Activated CD4-positive, alpha-beta T cell treated with anti-CD3 and anti-CD28 coated beads, Interleukin-2, amount 10 ng/mL, durations not matched to agents 24 days and 14 days (primary cell): Measurements from ENCODE around the gene METTL26. TPM values are rescaled to one million over a fixed set of nuclear protein-coding genes. Genes with fewer than 3 reads are reported as not detected.
"Not testable (repeated sequence)": the region's sequence is repeated elsewhere in the genome, so short reads cannot be mapped to it uniquely, and the experiment has no call there.

ENCODE experiments used
- DNase-seq: peaks from one replicate; pipeline ENCODE4 v3.0.0; 2022
- H3K27ac Mint-ChIP-seq: one replicate; pipeline ENCODE4 v1.8.0; 2022; ENCODE audit warnings: mild to moderate bottlenecking, mixed read lengths
- H3K27me3 Mint-ChIP-seq: one replicate; pipeline ENCODE4 v1.8.0; 2022; ENCODE audit warnings: mixed read lengths
- H3K36me3 Mint-ChIP-seq: one replicate; pipeline ENCODE4 v1.8.0; 2022; ENCODE audit warnings: low read depth, mild to moderate bottlenecking, mixed read lengths
- H3K4me1 Mint-ChIP-seq: one replicate; pipeline ENCODE4 v1.8.0; 2021; ENCODE audit warnings: mixed read lengths
- H3K4me3 Mint-ChIP-seq: one replicate; pipeline ENCODE4 v1.8.0; 2022; ENCODE audit warnings: mild to moderate bottlenecking, moderate library complexity, mixed read lengths
- H3K9me3 Mint-ChIP-seq: one replicate; pipeline ENCODE4 v1.8.0; 2021; ENCODE audit warnings: mixed read lengths
- intact Hi-C: fragments of 100-400 bp; cut with micrococcal nuclease; formaldehyde crosslinking; loops from one replicate; pipeline ENCODE4 v1.15.1; 2023
- total RNA-seq: library from RNA; stranded (reverse); gene quantifications from 2 replicates; pipeline ENCODE4 v1.2.3, GENCODE V29; 2022

The METTL26 gene
- total RNA-seq, 1 donor from 2014 or later, result 153 TPM

DNA sequence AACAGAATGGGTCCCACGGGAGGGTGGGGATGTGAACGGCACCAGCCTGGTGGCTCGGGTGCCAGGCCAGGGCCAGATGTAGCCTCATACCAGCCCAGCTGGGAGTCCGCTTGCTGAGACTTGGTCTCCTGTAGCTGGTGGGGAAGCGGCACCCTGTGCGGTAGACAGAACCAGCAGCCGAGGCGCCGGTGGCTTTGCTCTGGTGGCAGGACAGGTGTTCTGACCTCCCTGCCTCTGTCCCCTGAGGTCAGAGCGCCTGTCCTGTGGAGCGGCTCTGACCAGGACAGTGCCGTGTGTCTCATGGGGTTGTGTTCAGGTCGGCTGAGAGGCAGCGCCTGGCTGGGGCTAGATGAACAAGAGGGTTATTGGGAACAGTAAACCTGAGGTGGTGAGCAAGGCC lies 26.1 kb downstream of the METTL26 start:
- no peak for DNase-seq
- intact Hi-C loops, result loop anchor here (10.0 kb wide), 1 partner anchor 45 kb away; the partner anchor contains the start of genes NHLRC4, PIGQ and PRR35
- H3K36me3 Mint-ChIP-seq, result no peaks in the 10 kb centered on the region

GRCh38 chr16:609316-609715 lies 26.8 kb downstream of the METTL26 start:
- H3K27ac Mint-ChIP-seq, result no peak overlapping the region
- no peaks in the 10 kb centered on the region for H3K9me3 Mint-ChIP-seq
- DNase-seq, result no peak
- no peaks in the 10 kb centered on the region for H3K36me3 Mint-ChIP-seq
- H3K4me3 Mint-ChIP-seq, result no peak overlapping the region
- intact Hi-C loops, result no loop called here
- H3K4me1 Mint-ChIP-seq, result peaks cover 2% of the 10 kb centered on the region
- no peaks in the 10 kb centered on the region for H3K27me3 Mint-ChIP-seq

More for the DNA sequence above, 26.1 kb downstream of the METTL26 start:
- Mint-ChIP-seq H3K9me3 (no peaks in the 10 kb centered on the region), H3K4me3 (no peak overlapping the region), H3K4me1 (peaks cover 2% of the 10 kb centered on the region), H3K27ac (no peak overlapping the region), H3K27me3 (no peaks in the 10 kb centered on the region)

DNA sequence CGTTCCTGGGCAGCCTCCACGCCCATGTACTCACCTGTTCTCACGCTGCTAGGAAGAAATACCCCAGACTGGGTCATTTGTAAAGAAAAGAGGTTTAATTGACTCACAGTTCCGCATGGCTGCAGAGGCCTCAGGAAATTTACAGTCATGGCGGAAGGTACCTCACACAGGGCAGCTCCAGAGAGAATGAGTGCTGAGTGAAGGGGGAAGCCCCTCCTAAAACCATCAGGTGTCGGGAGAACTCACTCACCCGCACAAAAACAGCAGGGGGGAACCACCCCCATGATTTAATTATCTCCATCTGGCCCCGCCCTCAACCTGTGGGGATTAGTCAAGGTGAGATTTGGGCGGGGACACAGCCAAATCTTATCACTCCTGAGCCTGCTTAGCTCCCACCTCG lies 28.1 kb downstream of the METTL26 start:
- Mint-ChIP-seq H3K9me3 (no peaks in the 10 kb centered on the region), H3K27me3 (no peaks in the 10 kb centered on the region), H3K4me1 (peaks cover 3% of the 10 kb centered on the region), H3K4me3 (no peak overlapping the region), H3K36me3 (peaks cover 2% of the 10 kb centered on the region), H3K27ac (no peak overlapping the region)
- DNase-seq, result no peak
- intact Hi-C loops, result no loop called here

- Mint-ChIP-seq H3K9me3 (no peaks in the 10 kb centered on the region), H3K4me3 (no peak overlapping the region)
- intact Hi-C loops, result no loop called here
Observed at GRCh38 chr16:606656-607307, 29.3 kb downstream of the METTL26 start.

GRCh38 chr16:603933-604332 lies 32.2 kb downstream of the METTL26 start:
- no peak for DNase-seq
- Mint-ChIP-seq H3K27me3 (no peaks in the 10 kb centered on the region), H3K9me3 (no peaks in the 10 kb centered on the region), H3K4me3 (no peak overlapping the region), H3K27ac (no peak overlapping the region), H3K4me1 (peaks cover 1% of the 10 kb centered on the region), H3K36me3 (peaks cover 5% of the 10 kb centered on the region)
- intact Hi-C loops, result no loop called here

More at GRCh38 chr16:606656-607307, 29.3 kb downstream of the METTL26 start:
- no peak for DNase-seq
- peaks cover 3% of the 10 kb centered on the region for H3K36me3 Mint-ChIP-seq
- H3K4me1 Mint-ChIP-seq, result peaks cover 3% of the 10 kb centered on the region
- no peaks in the 10 kb centered on the region for H3K27me3 Mint-ChIP-seq
- H3K27ac Mint-ChIP-seq, result no peak overlapping the region

- intact Hi-C loops, result no loop called here
- peaks cover 4% of the 10 kb centered on the region for H3K4me1 Mint-ChIP-seq
- H3K27me3 Mint-ChIP-seq, result no peaks in the 10 kb centered on the region
- peaks cover 12% of the 10 kb centered on the region for H3K36me3 Mint-ChIP-seq
- H3K4me3 Mint-ChIP-seq, result no peak overlapping the region
- no peak for DNase-seq
- no peak overlapping the region for H3K27ac Mint-ChIP-seq
- H3K9me3 Mint-ChIP-seq, result no peaks in the 10 kb centered on the region
Observed at GRCh38 chr16:600781-601180, 35.3 kb downstream of the METTL26 start.

GRCh38 chr16:598823-599739 lies 37.0 kb downstream of the METTL26 start:
- no peak for DNase-seq
- H3K4me1 Mint-ChIP-seq, result peaks cover 6% of the 10 kb centered on the region
- H3K4me3 Mint-ChIP-seq, result no peak overlapping the region
- H3K36me3 Mint-ChIP-seq, result peaks cover 13% of the 10 kb centered on the region
- H3K27me3 Mint-ChIP-seq, result no peaks in the 10 kb centered on the region
- H3K9me3 Mint-ChIP-seq, result no peaks in the 10 kb centered on the region
- no peak overlapping the region for H3K27ac Mint-ChIP-seq
- intact Hi-C loops, result no loop called here

GRCh38 chr16:597655-598054 lies 38.5 kb downstream of the METTL26 start:
- H3K4me3 Mint-ChIP-seq, H3K27ac Mint-ChIP-seq, DNase-seq, H3K4me1 Mint-ChIP-seq, H3K9me3 Mint-ChIP-seq, intact Hi-C loops, H3K27me3 Mint-ChIP-seq: not testable (repeated sequence)
- peaks cover 10% of the 10 kb centered on the region for H3K36me3 Mint-ChIP-seq

GRCh38 chr16:596736-597060 lies 39.4 kb downstream of the METTL26 start:
- no peak for DNase-seq
- no peak overlapping the region for H3K27ac Mint-ChIP-seq
- no peak overlapping the region for H3K4me3 Mint-ChIP-seq
- peaks cover 9% of the 10 kb centered on the region for H3K4me1 Mint-ChIP-seq
- intact Hi-C loops, result no loop called here
- no peaks in the 10 kb centered on the region for H3K27me3 Mint-ChIP-seq
- H3K9me3 Mint-ChIP-seq, result no peaks in the 10 kb centered on the region
- peaks cover 10% of the 10 kb centered on the region for H3K36me3 Mint-ChIP-seq

- Mint-ChIP-seq H3K36me3 (peaks cover 10% of the 10 kb centered on the region), H3K27me3 (no peaks in the 10 kb centered on the region), H3K9me3 (no peaks in the 10 kb centered on the region), H3K4me3 (no peak overlapping the region), H3K27ac (no peak overlapping the region), H3K4me1 (peaks cover 11% of the 10 kb centered on the region)
- no peak for DNase-seq
- intact Hi-C loops, result no loop called here
Observed at GRCh38 chr16:595942-596735, 40.0 kb downstream of the METTL26 start.

- peaks cover 11% of the 10 kb centered on the region for H3K36me3 Mint-ChIP-seq
- intact Hi-C loops, result no loop called here
- H3K9me3 Mint-ChIP-seq, result no peaks in the 10 kb centered on the region
- no peak overlapping the region for H3K4me3 Mint-ChIP-seq
- H3K4me1 Mint-ChIP-seq, result peaks cover 18% of the 10 kb centered on the region
- no peaks in the 10 kb centered on the region for H3K27me3 Mint-ChIP-seq
- H3K27ac Mint-ChIP-seq, result no peak overlapping the region
- DNase-seq, result no peak
Observed at GRCh38 chr16:595094-595528, 41.0 kb downstream of the METTL26 start.

GRCh38 chr16:593807-594206 lies 42.3 kb downstream of the METTL26 start:
- Mint-ChIP-seq H3K36me3 (peaks cover 11% of the 10 kb centered on the region), H3K9me3 (no peaks in the 10 kb centered on the region), H3K27ac (no peak overlapping the region), H3K4me1 (peaks cover 18% of the 10 kb centered on the region), H3K27me3 (no peaks in the 10 kb centered on the region), H3K4me3 (no peak overlapping the region)
- no peak for DNase-seq
- intact Hi-C loops, result no loop called here

GRCh38 chr16:593406-593805 lies 42.7 kb downstream of the METTL26 start:
- H3K27ac Mint-ChIP-seq, result no peak overlapping the region
- no peak overlapping the region for H3K4me3 Mint-ChIP-seq
- H3K9me3 Mint-ChIP-seq, result no peaks in the 10 kb centered on the region
- no peaks in the 10 kb centered on the region for H3K27me3 Mint-ChIP-seq
- no peak for DNase-seq
- intact Hi-C loops, result no loop called here
- H3K36me3 Mint-ChIP-seq, result peaks cover 11% of the 10 kb centered on the region
- H3K4me1 Mint-ChIP-seq, result peaks cover 18% of the 10 kb centered on the region
